ENCODE results near the gene CADM2.

Gene CADM2

DNA sequence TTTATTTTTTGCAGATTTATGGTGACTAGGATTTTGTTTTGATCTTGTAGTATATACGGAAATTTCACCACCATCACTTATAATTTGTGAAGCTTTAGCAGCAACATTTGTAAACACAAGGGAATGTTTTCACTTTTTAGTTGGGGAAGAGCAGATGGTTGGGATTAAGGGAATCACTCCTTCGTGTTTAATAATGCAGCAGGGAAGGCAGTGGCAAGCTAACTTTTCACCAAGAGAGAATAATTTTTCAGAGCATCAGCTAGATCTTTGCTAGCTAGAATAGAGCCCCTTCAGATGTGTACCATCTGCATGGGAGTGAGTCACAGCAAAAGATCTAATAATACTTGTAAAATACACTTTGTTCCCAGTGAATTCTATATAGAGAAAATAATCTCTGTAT is 632.7 kb downstream of the CADM2 start:
- DNase-seq (ENCODE audit: insufficient read length, low spot score), result no peak
- FAIRE-seq, result peak; percentile 84
- no peak for TF ChIP-seq CTCF (IDR thresholded peaks at IDR 0.05; ENCODE audit: insufficient read depth, missing control alignments)

- no peak for TF ChIP-seq CTCF (IDR thresholded peaks at IDR 0.05; ENCODE audit: insufficient read depth, missing control alignments)
- FAIRE-seq (no peak), DNase-seq (ENCODE audit: insufficient read length, low spot score) (no peak)
Measured at GRCh38 chr3:85592256-85592655, 633.5 kb downstream of the CADM2 start.

DNA sequence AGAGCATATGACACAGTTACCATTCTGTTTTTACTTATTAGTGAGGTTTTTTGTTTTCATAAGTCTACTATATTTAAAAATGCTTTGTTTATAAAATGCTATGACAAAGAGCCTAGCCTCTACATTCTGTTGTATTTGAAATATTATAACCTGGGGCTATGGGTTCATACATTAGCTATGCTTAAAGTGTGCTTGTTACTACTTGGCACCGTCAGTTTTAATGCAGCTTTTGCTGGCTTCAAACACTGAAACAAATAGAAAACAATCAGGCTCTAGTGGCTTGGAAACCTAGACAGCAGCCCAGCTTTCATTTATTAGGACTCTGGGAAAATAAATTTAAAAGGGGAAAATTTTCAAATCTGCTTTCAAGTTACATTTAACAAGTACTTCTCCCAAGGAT is 635.9 kb downstream of the CADM2 start:
- FAIRE-seq, result no peak
- no peak for DNase-seq (ENCODE audit: insufficient read length, low spot score)

DNA sequence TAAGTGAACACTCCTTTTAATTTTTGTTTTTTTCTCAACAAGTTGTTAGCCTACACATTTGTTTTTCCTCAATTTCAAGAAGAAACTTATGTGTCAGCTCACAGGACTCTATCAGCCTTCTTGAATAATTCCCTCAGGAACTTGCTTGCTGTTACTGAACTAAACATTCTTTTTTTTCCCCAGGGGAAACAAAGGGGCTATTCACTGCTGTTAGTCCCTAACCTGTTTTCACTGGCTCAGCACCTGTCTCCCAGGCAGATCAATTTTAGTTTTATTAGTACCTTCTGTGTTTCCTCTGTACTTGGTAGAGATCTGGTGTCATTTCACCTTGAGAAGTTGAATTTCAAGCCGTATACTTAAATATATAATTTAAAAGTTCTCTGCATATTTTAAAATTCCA is 644.6 kb downstream of the CADM2 start:
- FAIRE-seq, result no peak
- no peak for TF ChIP-seq CTCF (IDR thresholded peaks at IDR 0.05; ENCODE audit: insufficient read depth, missing control alignments)
- DNase-seq (ENCODE audit: insufficient read length, low spot score), result no peak

More for the DNA sequence above, 635.9 kb downstream of the CADM2 start:
- no peak for TF ChIP-seq CTCF (IDR thresholded peaks at IDR 0.05; ENCODE audit: insufficient read depth, missing control alignments)

DNA sequence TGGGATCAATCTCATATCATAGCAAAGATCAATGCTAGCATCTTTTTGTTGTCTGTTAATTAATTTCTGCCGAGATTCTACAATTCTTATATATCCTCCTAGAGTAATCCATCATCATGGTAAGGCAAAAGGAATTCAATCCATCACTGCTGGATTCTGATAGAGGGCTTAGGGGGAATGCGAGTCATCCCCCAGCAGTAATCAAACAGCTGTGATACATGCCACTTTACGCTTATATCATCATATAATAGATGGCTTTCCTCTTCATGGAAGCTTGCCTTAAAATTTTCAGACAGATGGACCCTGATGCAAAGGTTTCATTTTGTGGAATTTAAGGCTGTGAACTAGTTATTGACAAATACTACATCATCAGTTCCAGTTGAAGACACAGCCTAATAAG is 645.9 kb downstream of the CADM2 start:
- DNase-seq (ENCODE audit: insufficient read length, low spot score), result no peak
- no peak for TF ChIP-seq CTCF (IDR thresholded peaks at IDR 0.05; ENCODE audit: insufficient read depth, missing control alignments)
- no peak for FAIRE-seq

DNA sequence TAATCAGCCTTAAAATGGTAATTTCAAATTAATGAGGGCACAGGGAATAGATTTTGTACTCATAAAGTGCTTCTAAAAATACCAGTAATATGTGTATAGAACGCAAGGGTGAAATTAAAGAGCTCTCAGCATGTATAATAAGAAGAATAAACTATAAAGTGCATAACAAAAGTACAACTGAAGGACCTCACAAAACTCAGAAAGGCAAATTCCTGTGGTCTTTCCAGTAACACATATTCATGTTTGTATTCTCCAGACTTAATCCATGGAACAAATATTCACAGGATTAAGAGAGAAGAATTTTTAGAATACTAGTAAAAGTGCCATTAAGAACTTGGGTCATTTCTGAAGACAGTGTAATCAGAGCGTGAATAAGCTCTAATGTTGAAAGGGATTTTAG is 646.3 kb downstream of the CADM2 start:
- no peak for DNase-seq (ENCODE audit: insufficient read length, low spot score)
- no peak for FAIRE-seq
- no peak for TF ChIP-seq CTCF (IDR thresholded peaks at IDR 0.05; ENCODE audit: insufficient read depth, missing control alignments)

DNA sequence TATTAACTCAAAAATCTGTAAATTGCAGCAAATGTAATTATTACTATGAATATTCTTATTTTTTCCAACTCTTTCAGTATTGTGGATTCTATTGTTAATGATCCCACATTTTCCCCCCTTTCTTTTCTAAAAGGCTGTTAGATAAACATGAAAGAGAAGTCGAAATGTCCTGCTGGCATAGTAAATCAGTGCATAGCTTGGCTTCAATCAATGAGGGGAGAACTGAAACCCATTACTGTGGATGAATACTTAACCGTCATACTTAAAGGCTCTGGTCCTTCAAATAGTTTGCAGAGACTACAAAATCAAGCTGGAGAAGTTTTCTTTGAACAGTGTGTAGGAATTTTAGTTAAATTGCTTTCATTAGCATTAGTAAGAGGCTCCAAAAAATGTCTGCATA is 667.9 kb downstream of the CADM2 start:
- TF ChIP-seq CTCF (IDR thresholded peaks at IDR 0.05; ENCODE audit: insufficient read depth, missing control alignments), result no peak
- DNase-seq (ENCODE audit: insufficient read length, low spot score), result no peak
- no peak for FAIRE-seq
